Cardiac fibroblast (primary cell): ENCODE measurements around the gene CSTPP1.

Experiments used
- DNase-seq, 2 donors: peaks; one replicate each; pipeline versions ENCODE4 v3.0.0 to v3.0.0-alpha.2; 2010; ENCODE audit warnings: low read depth in 2 of 2
- H3K4me3 ChIP-seq, 2 donors: replicated peaks in 1 of 2; 1 replicate in 1 of 2; 2 replicates in 1 of 2; pipeline ENCODE4 v1.5.1; 2011; ENCODE audit warnings: low read depth in 2 of 2, low read length in 2 of 2, mild to moderate bottlenecking in 2 of 2, moderate library complexity in 1 of 2
- TF ChIP-seq, protein P1 (sequence below): IDR thresholded peaks from one replicate; pipeline ENCODE4 v1.5.1; 2011; ENCODE audit warnings: low read depth, mild to moderate bottlenecking, low read length, inconsistent platforms

CSTPP1 gene

GRCh38 chr11:46936138-46937110 lies at the start of gene CSTPP1:
Gene CSTPP1 (plus strand): TSS chr11:46936761. CDS start chr11:46936806, 45 bp downstream.
- DNase-seq, result peak; percentile 95
- peak within 1 kb of the TSS; percentile 72 to 77 for H3K4me3 ChIP-seq
- TF ChIP-seq, protein P1, sequence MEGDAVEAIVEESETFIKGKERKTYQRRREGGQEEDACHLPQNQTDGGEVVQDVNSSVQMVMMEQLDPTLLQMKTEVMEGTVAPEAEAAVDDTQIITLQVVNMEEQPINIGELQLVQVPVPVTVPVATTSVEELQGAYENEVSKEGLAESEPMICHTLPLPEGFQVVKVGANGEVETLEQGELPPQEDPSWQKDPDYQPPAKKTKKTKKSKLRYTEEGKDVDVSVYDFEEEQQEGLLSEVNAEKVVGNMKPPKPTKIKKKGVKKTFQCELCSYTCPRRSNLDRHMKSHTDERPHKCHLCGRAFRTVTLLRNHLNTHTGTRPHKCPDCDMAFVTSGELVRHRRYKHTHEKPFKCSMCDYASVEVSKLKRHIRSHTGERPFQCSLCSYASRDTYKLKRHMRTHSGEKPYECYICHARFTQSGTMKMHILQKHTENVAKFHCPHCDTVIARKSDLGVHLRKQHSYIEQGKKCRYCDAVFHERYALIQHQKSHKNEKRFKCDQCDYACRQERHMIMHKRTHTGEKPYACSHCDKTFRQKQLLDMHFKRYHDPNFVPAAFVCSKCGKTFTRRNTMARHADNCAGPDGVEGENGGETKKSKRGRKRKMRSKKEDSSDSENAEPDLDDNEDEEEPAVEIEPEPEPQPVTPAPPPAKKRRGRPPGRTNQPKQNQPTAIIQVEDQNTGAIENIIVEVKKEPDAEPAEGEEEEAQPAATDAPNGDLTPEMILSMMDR, result no peak

DNA sequence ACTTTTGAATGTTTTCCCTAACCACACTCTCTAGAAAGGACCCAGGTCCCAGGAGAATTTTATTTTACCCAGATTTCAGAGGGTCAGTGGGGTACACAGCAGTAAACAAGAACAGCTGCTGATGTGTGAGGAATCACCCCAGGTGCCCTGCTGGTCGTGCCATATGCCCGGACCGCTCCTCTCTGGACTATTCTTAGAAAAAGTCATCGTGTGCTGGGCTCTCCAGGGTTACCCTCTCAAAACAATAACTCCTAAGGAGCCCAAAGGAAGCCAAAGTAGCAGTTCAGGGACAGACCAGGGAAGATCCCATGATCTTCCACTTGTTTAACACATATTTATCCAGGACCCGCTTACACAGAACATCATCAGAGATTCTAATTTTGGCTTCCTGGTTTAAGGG lies 47.9 kb upstream of the CSTPP1 start:
- H3K4me3 ChIP-seq, result no peak overlapping the region
- no peak for DNase-seq
- TF ChIP-seq, protein P1, result no peak

DNA sequence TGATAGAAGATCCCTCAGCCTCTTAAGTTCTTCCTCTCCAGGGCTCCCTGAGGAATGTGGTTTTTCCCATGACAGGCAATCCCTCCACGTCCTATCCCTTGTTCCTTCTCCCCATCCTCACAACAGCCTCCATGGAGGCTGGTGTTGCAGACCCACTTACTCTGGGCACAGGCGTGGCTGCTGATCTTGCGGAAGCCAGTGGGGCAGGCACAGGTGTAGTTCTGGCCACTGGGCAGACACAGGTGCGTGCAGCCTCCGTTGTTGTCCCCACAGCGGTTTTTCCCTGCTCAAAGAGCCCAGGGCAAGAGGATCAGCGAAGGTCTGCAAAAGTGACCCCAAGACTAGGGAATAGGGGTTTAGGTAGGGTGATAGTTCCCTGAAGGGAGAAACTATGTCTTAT lies 47.3 kb upstream of the CSTPP1 start:
- no peak overlapping the region for H3K4me3 ChIP-seq
- TF ChIP-seq, protein P1, result no peak
- no peak for DNase-seq

GRCh38 chr11:46889689-46890475 lies 46.7 kb upstream of the CSTPP1 start:
- peak; percentile 83 to 85 for DNase-seq
- no peak overlapping the region for H3K4me3 ChIP-seq
- TF ChIP-seq, protein P1, result peak; percentile 83

DNA sequence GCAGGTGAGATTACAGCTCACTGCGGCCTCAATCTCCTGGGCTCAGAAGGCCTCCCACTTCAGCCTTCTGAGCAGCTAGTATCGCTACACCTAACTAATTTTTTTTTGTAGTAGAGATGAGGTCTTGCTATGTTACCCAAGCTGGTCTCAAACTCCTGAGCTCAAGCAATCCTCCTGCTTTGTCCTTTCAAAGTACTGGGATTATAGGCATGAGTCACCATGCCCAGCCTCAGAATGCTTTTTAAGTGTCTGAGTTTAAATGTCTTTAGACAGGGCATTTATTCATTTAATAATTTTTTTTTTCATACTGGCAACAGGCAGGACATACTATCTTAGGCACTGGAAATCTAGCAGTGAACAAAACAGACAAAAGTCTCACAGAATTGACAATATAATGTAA lies 45.9 kb upstream of the CSTPP1 start:
- TF ChIP-seq, protein P1, result no peak
- peak in 1 of 2 donors; percentile 17 for DNase-seq
- H3K4me3 ChIP-seq, result no peak overlapping the region

- no peak for DNase-seq
- H3K4me3 ChIP-seq, result no peak overlapping the region
- TF ChIP-seq, protein P1, result no peak
Observed at GRCh38 chr11:46892109-46892508, 44.5 kb upstream of the CSTPP1 start.
